Spleen (tissue), 11 donors: ENCODE data around the gene ZCCHC7. TPM values are rescaled to one million over a fixed set of nuclear protein-coding genes. Genes with fewer than 3 reads are reported as not detected.

Experiments
- DNase-seq: peaks from one replicate; pipeline ENCODE4 v3.0.0-alpha.2; 2020
- H3K27ac ChIP-seq, 8 donors: fragments of 200-600 bp; sonication (generic) in 7 of 8; 1 replicate in 4 of 8; 2 replicates in 4 of 8; pipeline versions ENCODE4 v1.5.0 to v1.8.0; 2016 to 2021; ENCODE audit warnings: inconsistent platforms in 4 of 8, mild to moderate bottlenecking in 4 of 8, moderate library complexity in 1 of 8
- H3K27me3 ChIP-seq, 7 donors: fragments of 200-600 bp; sonication (generic) in 6 of 7; replicated peaks in 1 of 7; 1 replicate in 4 of 7; 2 replicates in 3 of 7; pipeline versions ENCODE4 v1.5.0 to v1.8.0; 2016 to 2021; ENCODE audit warnings: inconsistent platforms in 3 of 7, mild to moderate bottlenecking in 1 of 7
- H3K36me3 ChIP-seq, 6 donors: fragments of 200-600 bp; sonication (generic) in 5 of 6; 1 replicate in 4 of 6; 2 replicates in 2 of 6; pipeline versions ENCODE4 v1.5.0 to v1.8.0; 2016 to 2021; ENCODE audit warnings: inconsistent platforms in 2 of 6
- H3K4me1 ChIP-seq, 6 donors: fragments of 200-600 bp; sonication (generic) in 5 of 6; 1 replicate in 3 of 6; 2 replicates in 3 of 6; pipeline versions ENCODE4 v1.5.0 to v1.8.0; 2016 to 2021; ENCODE audit warnings: inconsistent platforms in 3 of 6
- H3K4me3 ChIP-seq, 8 donors: fragments of 200-600 bp; sonication (generic) in 7 of 8; 1 replicate in 4 of 8; 2 replicates in 4 of 8; pipeline versions ENCODE4 v1.5.0 to v1.8.0; 2016 to 2021; ENCODE audit warnings: inconsistent platforms in 4 of 8, mild to moderate bottlenecking in 4 of 8, moderate library complexity in 2 of 8
- H3K9me3 ChIP-seq, 8 donors: fragments of 200-600 bp; sonication (generic) in 7 of 8; 1 replicate in 4 of 8; 2 replicates in 4 of 8; pipeline versions ENCODE4 v1.5.0 to v1.8.0; 2016 to 2021; ENCODE audit warnings: inconsistent platforms in 4 of 8
- CTCF ChIP-seq, 11 experiments: fragments of 200-600 bp in 7 of 11; fragments of 450-650 bp in 4 of 11; sonication (generic) in 4 of 11; IDR thresholded peaks in 8 of 11; conservative IDR thresholded peaks in 3 of 11; 1 replicate in 7 of 11; 2 replicates in 4 of 11; pipeline versions ENCODE4 v1.4.0 to v1.8.0; 2016 to 2021; ENCODE audit warnings: antibody characterized with exemption in 11 of 11, inconsistent platforms in 4 of 11, mild to moderate bottlenecking in 1 of 11
- POLR2A ChIP-seq, 3 donors: fragments of 450-650 bp; IDR thresholded peaks; one replicate each; pipeline ENCODE4 v1.5.1; 2017; ENCODE audit warnings: antibody characterized with exemption in 3 of 3, mild to moderate bottlenecking in 1 of 3
- POLR2AphosphoS5 ChIP-seq, 3 donors: sonication (generic); formaldehyde crosslinking; IDR thresholded peaks; one replicate each; pipeline ENCODE4 v1.5.1; 2017; ENCODE audit warnings: antibody characterized with exemption in 3 of 3
- WGBS, 5 donors: extraction: QIAGEN DNeasy Blood & Tissue Kit in 3 of 5; methylation state at CpG; one replicate each; pipeline versions ENCODE4 v1.1.5 to v1.1.7; 2013 to 2018; 5-methylcytosine and 5-hydroxymethylcytosine counted together
- intact Hi-C: fragments of 100-400 bp; cut with DNase I; formaldehyde crosslinking; loops from one replicate; pipeline ENCODE4 v1.15.0; 2023; ENCODE audit warnings: low total_unique reads
- polyA plus RNA-seq, 3 donors: library from polyadenylated mRNA; stranded (reverse); fragments of 200-250 nt; gene quantifications; one replicate each; pipeline ENCODE4 v1.2.1, GENCODE V29; 2013
- total RNA-seq, 7 donors: library from RNA; depleted of rRNA in 3 of 7; stranded (reverse); fragments of >200 nt in 3 of 7; fragmentation: NEBNext Ultra II Directional in 4 of 7; extraction: Animal tissue kit (Norgen Biotek cat#: 25700) in 4 of 7; gene quantifications; one replicate each; pipeline versions ENCODE4 v1.1.0 to v1.2.1, GENCODE V29; 2016 to 2021
- donor health status: healthy with polysubstance abuse.
- donor health status: DM: no; HTN: no; CAD: no; lungs with moderate emphysema.
- donor health status: DM: no; HTN: no; CAD: no.
- donor health status: Bipolar disorder and iron deficiency.
- donor health status: healthy.
- donor health status: DM: no; HTN: no; CAD: no.
- donor health status: DM: yes; HTN: yes; CAD: no.

ZCCHC7 gene
- total and polyA plus RNA-seq, 10 donors = 17.0 to 50.6 (median 38.1) TPM

DNA sequence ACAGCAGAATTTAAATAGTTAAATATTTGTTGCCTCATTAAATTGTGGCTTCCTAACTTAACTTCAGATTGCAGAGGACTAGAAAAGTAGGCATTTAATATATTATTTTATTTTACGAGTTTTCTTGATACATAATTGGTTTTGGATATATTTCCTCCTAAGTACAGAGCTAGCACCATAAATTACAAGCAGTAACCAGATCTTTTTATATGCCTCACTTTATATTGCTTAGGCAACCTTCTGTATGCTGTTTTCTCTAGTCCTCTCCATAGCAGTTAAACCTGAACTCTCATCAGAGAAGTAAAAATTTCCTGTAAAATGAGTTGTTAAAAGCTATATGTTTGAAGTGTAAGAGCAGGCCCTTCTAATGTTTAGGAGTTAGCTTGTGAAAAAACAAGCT lies 144.2 kb downstream of the ZCCHC7 start:
- intact Hi-C loops = no loop called here
- 94 to 100% (median 97%) methylated on average over 1 of the region's 1 CpG for WGBS, 5 donors

GRCh38 chr9:37266630-37267029 lies 146.3 kb downstream of the ZCCHC7 start:
- Histone ChIP-seq H3K4me3 (no peak overlapping the region), H3K27ac (no peak overlapping the region), H3K36me3 (no peaks in the 10 kb centered on the region), H3K9me3 (no peaks in the 10 kb centered on the region), H3K4me1 (peaks cover 0 to 36% (median 0%) of the 10 kb centered on the region in 6 donors), H3K27me3 (no peaks in the 10 kb centered on the region)
- intact Hi-C loops = no loop called here
- no peak for DNase-seq
- 81 to 87% (median 83%) methylated on average over 1 of the region's 1 CpG for WGBS, 5 donors
- TF ChIP-seq POLR2A (IDR thresholded peaks at IDR 0.05) = no peak
- TF ChIP-seq CTCF (IDR thresholded peaks at IDR 0.05 in 8 of 11, conservative IDR thresholded peaks at IDR 0.05 in 3 of 11) = no peak
- TF ChIP-seq POLR2AphosphoS5 (IDR thresholded peaks at IDR 0.05) = no peak

More for the DNA sequence above, 144.2 kb downstream of the ZCCHC7 start:
- no peak for TF ChIP-seq POLR2AphosphoS5 (IDR thresholded peaks at IDR 0.05)
- TF ChIP-seq CTCF (IDR thresholded peaks at IDR 0.05 in 8 of 11, conservative IDR thresholded peaks at IDR 0.05 in 3 of 11) = no peak
- no peak for TF ChIP-seq POLR2A (IDR thresholded peaks at IDR 0.05)
- Histone ChIP-seq H3K9me3 (no peaks in the 10 kb centered on the region), H3K27me3 (no peaks in the 10 kb centered on the region), H3K27ac (no peak overlapping the region), H3K4me1 (peaks cover 0 to 46% (median 0%) of the 10 kb centered on the region in 6 donors), H3K4me3 (no peak overlapping the region), H3K36me3 (no peaks in the 10 kb centered on the region)
- no peak for DNase-seq

DNA sequence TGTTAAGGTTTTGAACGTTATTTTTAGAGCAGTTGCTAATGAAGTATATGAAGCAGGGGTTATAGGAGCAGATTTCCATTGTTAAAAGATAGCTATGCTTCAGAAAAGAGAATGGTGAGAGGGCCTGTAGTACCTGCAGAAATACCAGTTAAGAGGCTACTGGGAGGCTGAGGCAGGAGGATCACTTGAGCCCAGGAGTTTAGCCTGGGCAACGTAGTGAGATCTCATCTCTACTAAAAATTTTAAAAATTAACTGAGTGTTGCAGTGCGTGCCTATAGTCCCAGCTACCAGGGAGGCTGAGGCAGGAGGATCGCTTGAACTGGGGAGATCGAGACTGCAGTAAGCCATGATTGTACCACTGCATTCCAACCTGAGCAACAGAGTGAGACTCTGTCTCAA lies 148.8 kb downstream of the ZCCHC7 start:
- peaks cover 0 to 15% (median 0%) of the 10 kb centered on the region in 6 donors for H3K36me3 ChIP-seq
- H3K4me3 ChIP-seq = no peak overlapping the region
- H3K27me3 ChIP-seq = no peaks in the 10 kb centered on the region
- H3K27ac ChIP-seq = no peak overlapping the region
- TF ChIP-seq CTCF (IDR thresholded peaks at IDR 0.05 in 8 of 11, conservative IDR thresholded peaks at IDR 0.05 in 3 of 11) (no peak), POLR2A (IDR thresholded peaks at IDR 0.05) (no peak)
- WGBS, 5 donors = 96 to 99% (median 97%) methylated on average over 5 of the region's 5 CpGs
- H3K9me3 ChIP-seq = peaks cover 0 to 17% (median 14%) of the 10 kb centered on the region in 8 donors
- no peak for DNase-seq
- peaks cover 0 to 13% (median 0%) of the 10 kb centered on the region in 6 donors for H3K4me1 ChIP-seq
- intact Hi-C loops = no loop called here

- no peak for DNase-seq
- H3K36me3 ChIP-seq = peaks cover 0 to 20% (median 0%) of the 10 kb centered on the region in 6 donors
- intact Hi-C loops = no loop called here
- peaks cover 0 to 17% (median 14%) of the 10 kb centered on the region in 8 donors for H3K9me3 ChIP-seq
- H3K4me3 ChIP-seq = no peak overlapping the region
- H3K4me1 ChIP-seq = peaks cover 0 to 7% (median 0%) of the 10 kb centered on the region in 6 donors
- TF ChIP-seq CTCF (IDR thresholded peaks at IDR 0.05 in 8 of 11, conservative IDR thresholded peaks at IDR 0.05 in 3 of 11) (no peak), POLR2AphosphoS5 (IDR thresholded peaks at IDR 0.05) (no peak), POLR2A (IDR thresholded peaks at IDR 0.05) (no peak)
- WGBS, 5 donors = 97 to 99% (median 99%) methylated on average over 6 of the region's 6 CpGs
- no peaks in the 10 kb centered on the region for H3K27me3 ChIP-seq
- H3K27ac ChIP-seq = no peak overlapping the region
These were observed 151.3 kb downstream of the ZCCHC7 start for GRCh38 chr9:37271679-37272078.
